HepG2 (cell line): ENCODE results near the gene NEK11. TPM values are rescaled to one million over a fixed set of nuclear protein-coding genes. Genes with fewer than 3 reads are reported as not detected.

Experiments used
- ATAC-seq: fragments of 200-7000 bp; cut with Tn5 transposase; 3 replicates; pipeline ENCODE4 v1.9.1; 2020; ENCODE audit warnings: mild to moderate bottlenecking, moderate library complexity
- BruUV-seq: library from RNA; stranded (reverse); fragments of 400-500 nt; replicated peaks from 2 replicates; lab custom pipeline; 2021; lab: Mats Ljungman, UMichigan
- CTCF ChIA-PET: fragments of 300-600 bp; formaldehyde crosslinking; extraction: SDS; loops from one replicate; lab custom pipeline; 2021; ENCODE audit warnings: low total read pairs, inconsistent platforms, low intra/inter-chr PET ratio; lab: Yijun Ruan, JAX
- POLR2A ChIA-PET: fragments of 350-600 bp; sonication (Branson Sonifier 250); formaldehyde crosslinking; loops from one replicate; lab custom pipeline; 2020; ENCODE audit warnings: antibody characterized with exemption, inconsistent platforms; lab: Yijun Ruan, JAX
- DNase-seq: peaks from one replicate; pipeline ENCODE4 v3.0.0-alpha.2; 2015; ENCODE audit warnings: low spot score
- FAIRE-seq: peaks from 3 replicates; lab custom pipeline; 2011; peaks lifted over from hg19 to GRCh38; lab: Jason Lieb, UNC
- H2AFZ ChIP-seq: one replicate; pipeline ENCODE4 v1.6.1; 2011; ENCODE audit warnings: low read length, inconsistent platforms
- H3K27ac ChIP-seq: fragments of 300-600 bp; 3 replicates; pipeline ENCODE4 v1.8.0; 2011; ENCODE audit warnings: mixed run types, mild to moderate bottlenecking, mixed read lengths, low read length, inconsistent platforms; ENCODE audit not compliant: insufficient read depth; ENCODE audit errors: extremely low read length
- H3K27me3 ChIP-seq, 2 experiments: fragments of 200-600 bp in 1 of 2; 2 replicates in 1 of 2; 3 replicates in 1 of 2; pipeline versions ENCODE4 v1.6.0 to v1.8.0; 2011; ENCODE audit warnings: low read length in 2 of 2, mild to moderate bottlenecking in 2 of 2, moderate library complexity in 2 of 2, inconsistent platforms in 1 of 2; ENCODE audit not compliant: insufficient read depth in 2 of 2, control insufficient read depth in 1 of 2
- H3K36me3 ChIP-seq, 2 experiments: fragments of 200-600 bp in 1 of 2; replicated peaks in 1 of 2; 2 replicates in 1 of 2; 3 replicates in 1 of 2; pipeline versions ENCODE4 v1.5.1 to v1.8.0; 2011; ENCODE audit warnings: low read length in 2 of 2, inconsistent platforms in 1 of 2; ENCODE audit not compliant: insufficient read depth in 2 of 2, control insufficient read depth in 1 of 2
- H3K4me1 ChIP-seq: 2 replicates; pipeline ENCODE4 v1.5.1; 2012; ENCODE audit warnings: low read length, inconsistent platforms; ENCODE audit not compliant: insufficient read depth
- H3K4me2 ChIP-seq: 2 replicates; pipeline ENCODE4 v1.6.0; 2011; ENCODE audit warnings: low read depth, low read length, inconsistent platforms
- H3K4me3 ChIP-seq, 3 experiments: fragments of 200-600 bp in 1 of 3; sonication (generic), shearing (Covaris generic) in 1 of 3; replicated peaks in 1 of 3; 2 replicates each; pipeline ENCODE4 v1.5.1; 2011 to 2016; ENCODE audit warnings: low read length in 3 of 3, inconsistent platforms in 2 of 3, low read depth in 2 of 3, mild to moderate bottlenecking in 2 of 3, control low read depth in 1 of 3, mixed read lengths in 1 of 3; ENCODE audit not compliant: insufficient read depth in 1 of 3
- H3K79me2 ChIP-seq: one replicate; pipeline ENCODE4 v1.6.1; 2011; ENCODE audit warnings: low read length, inconsistent platforms; ENCODE audit not compliant: insufficient read depth
- H3K9ac ChIP-seq: 2 replicates; pipeline ENCODE4 v1.6.0; 2011; ENCODE audit warnings: mild to moderate bottlenecking, low read depth, low read length, inconsistent platforms; ENCODE audit not compliant: insufficient read depth
- H3K9me3 ChIP-seq: 2 replicates; pipeline ENCODE4 v1.5.1; 2012; ENCODE audit warnings: mild to moderate bottlenecking, low read length
- H4K20me1 ChIP-seq: 2 replicates; pipeline ENCODE4 v1.6.0; 2011; ENCODE audit warnings: inconsistent platforms, mild to moderate bottlenecking, low read length, moderate library complexity; ENCODE audit not compliant: insufficient read depth
- MBNL3 ChIP-seq: fragments of 250-450 bp; sonication (Bioruptor Pico); conservative IDR thresholded peaks from 2 replicates; pipeline ENCODE4 v1.8.0; 2022; ENCODE audit warnings: mild to moderate bottlenecking, inconsistent platforms
- NAIF1 ChIP-seq: sonication (generic); formaldehyde crosslinking; IDR thresholded peaks from 2 replicates; pipeline ENCODE4 v1.5.0; 2020; ENCODE audit warnings: mild to moderate bottlenecking, missing genetic modification reagents, borderline replicate concordance
- RBFOX2 ChIP-seq: fragments of 200-400 bp; formaldehyde crosslinking; IDR thresholded peaks from 2 replicates; pipeline ENCODE4 v1.6.1; 2017; ENCODE audit warnings: low read depth, mild to moderate bottlenecking, low read length
- SMAD9 ChIP-seq: sonication (generic); formaldehyde crosslinking; IDR thresholded peaks from 2 replicates; pipeline ENCODE4 v1.5.1; 2020; ENCODE audit warnings: mild to moderate bottlenecking, missing genetic modification reagents
- ZBTB33 ChIP-seq: sonication (generic); formaldehyde crosslinking; IDR thresholded peaks from 2 replicates; pipeline ENCODE4 v1.4.0; 2020; ENCODE audit warnings: missing genetic modification reagents
- ZNF333 ChIP-seq: sonication (generic); formaldehyde crosslinking; IDR thresholded peaks from 2 replicates; pipeline ENCODE4 v1.4.0; 2020; ENCODE audit warnings: mild to moderate bottlenecking, missing genetic modification reagents, borderline replicate concordance
- ZNF562 ChIP-seq: sonication (generic); formaldehyde crosslinking; IDR thresholded peaks from 2 replicates; pipeline ENCODE4 v1.8.0; 2022; ENCODE audit warnings: missing genetic modification reagents, borderline replicate concordance
- ZNF563 ChIP-seq: sonication (generic); formaldehyde crosslinking; IDR thresholded peaks from 2 replicates; pipeline ENCODE4 v1.8.0; 2022; ENCODE audit warnings: mild to moderate bottlenecking, moderate library complexity, missing genetic modification reagents
- ZNF841 ChIP-seq: sonication (generic); formaldehyde crosslinking; IDR thresholded peaks from 2 replicates; pipeline ENCODE4 v1.8.1; 2023; ENCODE audit warnings: missing genetic modification reagents, borderline replicate concordance
- WGBS: methylation state at CpG from one replicate; pipeline ENCODE4 v1.1.6; 2017; ENCODE audit warnings: low lambda C conversion rate; 5-methylcytosine and 5-hydroxymethylcytosine counted together
- in situ Hi-C: cut with HindIII; loops from 2 replicates; pipeline ENCODE4 v1.10.0; 2017; ENCODE audit warnings: low pct_unique_long_range_greater_than_20kb; ENCODE audit not compliant: extremely low pct_ligation_motif_present
- intact Hi-C: fragments of 100-400 bp; cut with micrococcal nuclease; formaldehyde crosslinking; loops from one replicate; pipeline ENCODE4 v1.10.0; 2022; ENCODE audit not compliant: unreplicated experiment
- polyA plus RNA-seq, 8 experiments: library from polyadenylated mRNA; depleted of rRNA in 3 of 8; stranded (reverse) in 7 of 8; unstranded in 1 of 8; fragments of >200 nt; fragmentation: Illumina TruSeq in 4 of 8; extraction: Trizol in 4 of 8; gene quantifications; 2 replicates each; pipeline versions ENCODE4 v1.2.1 to v1.2.3, GENCODE V29; 2011 to 2016; ENCODE audit warnings: low read depth in 4 of 8, missing spikeins in 1 of 8, mixed read lengths in 1 of 8; ENCODE audit not compliant: insufficient read depth in 1 of 8
- total RNA-seq, 5 experiments: library from RNA; depleted of rRNA; stranded (reverse); fragments of >200 nt; fragmentation: Illumina TruSeq; extraction: Trizol; gene quantifications; 2 replicates each; pipeline ENCODE4 v1.2.3, GENCODE V29; 2016; ENCODE audit warnings: low read depth in 1 of 5

Gene NEK11
- total and polyA plus RNA-seq, 2 of the 13 experiments (the other 11 are each of a cell fraction or from before 2014, with no cell fraction given): 0.95 to 2.2 TPM

- Histone ChIP-seq H3K36me3 (no peaks in the 10 kb centered on the region), H3K27me3 (peaks cover 0 to 1% of the 10 kb centered on the region in 2 experiments; a peak in 1 of 5 replicates), H3K27ac (no peak overlapping the region), H3K4me3 (no peak overlapping the region), H3K9me3 (no peaks in the 10 kb centered on the region), H3K9ac (no peak overlapping the region), H3K4me2 (no peak overlapping the region), H2AFZ (no peak overlapping the region), H3K4me1 (peaks cover 15% of the 10 kb centered on the region), H3K79me2 (no peaks in the 10 kb centered on the region), H4K20me1 (no peaks in the 10 kb centered on the region)
- intact Hi-C loops: no loop called here
- ChIA-PET CTCF (no interaction called here), POLR2A (no interaction called here)
- FAIRE-seq: no peak
- no TSS peak for BruUV-seq
- no peak for DNase-seq
- in situ Hi-C loops: no loop called here
- ATAC-seq: no peak
- TF ChIP-seq ZNF333 (CRISPR knock-in tag) (no peak), SMAD9 (CRISPR knock-in tag) (no peak), ZBTB33 (no peak), ZNF562 (CRISPR knock-in tag) (no peak), ZNF563 (CRISPR knock-in tag) (no peak), NAIF1 (no peak), ZNF841 (no peak), MBNL3 (CRISPR knock-in tag) (no peak), RBFOX2 (no peak)
- WGBS: 7% methylated on average over 1 of the region's 1 CpG
These were observed 299.6 kb downstream of the NEK11 start for GRCh38 chr3:131326307-131326706.
